Amygdala (tissue), 56 donors: ENCODE results near the gene FNDC11.

Experiments used
- DNase-seq, 56 donors: peaks; one replicate each; lab custom pipeline; 2025; lab: John Stamatoyannopoulos, UW

The FNDC11 gene

DNA sequence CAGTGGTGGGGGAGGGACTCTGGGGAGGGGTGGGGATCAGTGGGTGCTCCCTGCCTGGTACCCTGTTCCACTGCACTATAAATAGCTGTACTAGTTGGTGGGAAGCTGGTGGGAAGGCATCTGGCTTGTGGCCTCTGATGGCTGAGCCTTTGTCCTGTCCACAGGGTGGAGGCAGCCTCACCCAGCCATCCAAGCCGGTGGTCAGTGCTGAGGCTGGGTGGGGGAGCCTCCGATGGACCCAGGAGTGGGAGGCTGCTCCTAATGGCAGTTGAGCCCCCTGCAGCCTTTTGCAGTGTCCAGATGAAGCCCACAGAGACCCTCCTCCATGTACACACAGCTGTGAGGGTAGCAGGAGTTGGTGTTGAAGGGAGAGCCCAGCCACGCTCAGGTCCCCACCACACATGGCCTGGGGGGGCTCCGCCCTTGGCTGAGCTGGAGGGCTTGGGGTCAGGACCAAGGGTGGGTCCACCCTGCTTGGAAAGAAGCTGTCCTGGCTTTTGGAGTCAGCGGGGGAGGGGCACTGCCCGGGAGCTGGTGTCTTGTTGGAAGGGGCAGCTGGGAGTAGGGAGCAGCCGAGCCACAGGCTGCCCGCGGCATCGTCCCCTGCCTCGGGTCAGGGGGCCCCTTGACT is 30.9 kb upstream of the FNDC11 start:
- no peak for DNase-seq

DNA sequence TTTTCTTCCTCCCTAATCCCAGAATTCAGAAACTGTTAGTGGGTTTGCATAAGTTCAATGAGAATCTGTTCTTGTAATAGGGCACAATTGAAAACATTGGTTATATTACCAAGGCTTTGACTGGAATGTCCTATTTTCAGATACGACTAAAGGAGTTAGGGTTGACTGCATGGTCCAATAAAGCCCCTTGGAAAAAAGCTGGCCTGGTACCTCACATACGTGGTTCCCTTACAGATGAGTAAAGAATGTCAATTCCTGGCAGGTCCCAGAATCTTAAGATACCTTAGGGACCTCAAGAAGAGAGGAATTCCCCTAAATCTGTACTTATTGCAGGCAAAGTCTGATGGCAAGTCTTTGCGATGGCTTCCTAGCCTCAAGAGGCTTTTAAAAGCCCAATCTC is 28.8 kb upstream of the FNDC11 start:
- DNase-seq = no peak

DNA sequence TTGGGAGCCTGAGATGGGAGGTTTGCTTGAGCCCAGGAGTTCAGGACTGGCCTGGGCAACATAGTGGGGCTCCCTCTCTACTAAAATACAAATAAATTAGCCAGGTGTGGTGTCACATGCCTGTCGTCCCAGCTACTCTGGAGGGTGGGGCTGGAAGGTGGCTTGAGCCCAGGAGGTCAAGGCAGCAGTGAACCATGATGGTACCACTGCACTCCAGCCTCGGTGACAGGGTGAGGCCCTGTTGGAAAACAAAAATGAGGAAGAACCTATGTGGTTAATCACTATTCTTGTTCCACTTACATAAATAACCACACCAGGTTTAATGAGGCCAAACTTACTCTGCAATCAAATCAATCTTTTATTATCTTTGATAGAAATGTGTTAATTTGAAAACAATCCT is 28.0 kb upstream of the FNDC11 start:
- DNase-seq = no peak

GRCh38 chr20:63527184-63527583 is 26.8 kb upstream of the FNDC11 start:
- no peak for DNase-seq

DNA sequence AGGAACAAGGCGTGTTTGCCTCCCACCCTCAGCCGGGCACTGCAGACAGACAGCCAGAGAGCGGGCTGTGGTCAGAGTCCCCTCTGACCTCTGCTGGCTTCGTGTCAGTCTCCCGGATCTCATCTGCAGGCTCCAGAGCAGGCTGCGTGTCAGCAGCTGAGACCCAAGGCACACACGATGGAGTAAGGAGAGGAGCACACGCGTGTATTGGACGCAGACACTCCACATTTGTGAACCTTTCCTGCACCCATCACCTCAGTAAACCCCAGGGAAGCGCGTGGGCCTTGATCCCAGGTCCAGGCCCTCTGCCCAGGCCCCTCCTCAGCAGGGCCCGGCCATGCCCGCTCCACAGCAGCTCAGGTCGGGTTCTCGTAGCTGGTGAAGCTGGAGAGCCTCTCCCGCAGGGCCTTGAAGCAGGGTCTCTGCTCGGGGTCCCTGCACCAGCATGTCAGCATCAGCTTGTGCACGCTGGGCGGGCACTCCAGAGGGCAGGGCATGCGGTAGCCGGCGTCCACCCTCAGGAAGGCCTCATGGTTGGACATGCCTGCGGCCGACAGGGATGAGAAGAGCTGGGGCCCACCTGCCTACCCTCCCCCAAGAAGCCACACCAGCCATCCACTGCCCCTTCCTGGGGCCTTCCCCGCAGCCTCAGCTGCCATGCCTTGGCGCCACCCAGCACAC is 24.6 kb upstream of the FNDC11 start:
- DNase-seq = no peak

- DNase-seq = no peak
Measured at GRCh38 chr20:63529861-63530787, 23.8 kb upstream of the FNDC11 start.

- no peak for DNase-seq
Measured at GRCh38 chr20:63530788-63531160, 23.2 kb upstream of the FNDC11 start.

DNA sequence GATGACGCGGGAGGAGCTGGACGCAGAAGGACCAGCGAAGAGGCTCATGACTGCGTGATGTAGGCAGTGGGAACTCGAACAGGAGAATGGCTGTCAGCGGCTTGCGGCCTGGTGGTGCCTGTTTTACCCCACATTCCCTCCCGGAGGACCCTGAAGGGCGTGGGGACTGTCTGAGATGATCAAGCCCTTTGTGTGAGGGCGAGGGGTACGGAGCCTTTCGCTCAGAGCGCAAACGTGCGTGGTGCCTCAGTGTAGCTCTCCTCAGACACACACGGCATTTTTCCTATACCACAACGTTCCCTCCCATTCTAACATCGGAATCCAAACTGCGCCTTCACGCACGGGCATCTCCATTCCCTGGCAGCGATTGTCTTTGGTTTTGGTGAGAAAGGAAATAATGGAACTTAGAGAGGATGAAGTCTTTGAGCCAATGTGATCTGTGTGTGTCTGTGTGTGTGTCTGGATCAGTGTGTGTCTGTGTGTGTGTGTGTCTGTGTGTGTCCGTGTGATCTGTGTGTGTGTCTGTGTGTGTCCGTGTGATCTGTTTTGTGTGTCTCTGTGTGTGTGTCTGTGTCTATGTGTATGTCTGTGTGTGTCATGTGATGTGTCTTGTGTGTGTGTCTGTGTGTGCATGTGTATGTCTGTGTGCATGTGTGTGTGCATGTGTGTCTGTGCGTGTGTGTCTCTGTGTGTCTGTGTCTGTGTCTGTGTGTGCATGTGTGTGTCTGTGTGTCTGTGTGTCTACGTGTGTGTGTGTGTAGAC is 22.1 kb upstream of the FNDC11 start:
- DNase-seq = no peak

- no peak for DNase-seq
Measured at GRCh38 chr20:63532449-63532971, 21.4 kb upstream of the FNDC11 start.

GRCh38 chr20:63533388-63533787 is 20.6 kb upstream of the FNDC11 start:
- DNase-seq = no peak

- no peak for DNase-seq
Measured at GRCh38 chr20:63533871-63534393, 20.0 kb upstream of the FNDC11 start.

- DNase-seq = no peak
Measured at GRCh38 chr20:63534427-63534830, 19.5 kb upstream of the FNDC11 start.

GRCh38 chr20:63534831-63535651 is 18.9 kb upstream of the FNDC11 start:
- DNase-seq = no peak

DNA sequence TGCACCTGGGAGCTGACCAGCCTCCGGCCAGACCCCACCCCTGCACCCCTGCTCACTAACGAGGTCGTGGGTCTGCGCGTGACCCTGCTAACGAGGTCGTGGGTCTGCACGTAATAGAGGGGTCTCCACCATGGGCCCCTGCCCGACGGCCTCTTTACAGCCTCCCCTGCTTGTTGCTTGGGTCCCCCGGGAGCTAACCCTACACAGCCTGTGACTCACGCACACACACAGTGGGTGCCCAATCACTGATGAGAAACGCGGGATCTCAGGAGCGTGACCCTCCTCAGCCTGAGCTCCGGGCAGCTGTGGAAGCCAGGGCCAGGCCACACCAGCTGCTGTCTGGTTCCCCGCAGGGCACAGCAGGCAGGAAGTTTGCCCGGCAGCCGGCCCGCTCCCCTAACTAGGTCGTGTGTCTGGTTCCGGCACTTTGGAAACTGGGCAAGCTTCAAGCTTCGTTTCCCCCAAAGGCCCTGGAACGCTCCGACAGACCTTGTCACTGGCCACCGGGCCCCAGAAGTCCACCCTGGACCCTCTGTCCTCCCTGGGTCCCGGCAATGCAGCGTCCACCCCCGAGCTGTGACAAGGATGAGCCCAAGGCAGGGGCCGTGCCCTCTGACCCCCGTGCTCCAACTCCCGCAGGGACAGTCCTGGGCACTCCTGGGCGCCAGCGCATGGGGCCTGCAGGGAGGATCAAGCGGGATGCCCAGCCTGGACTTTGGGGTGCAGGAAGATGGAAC is 17.6 kb upstream of the FNDC11 start:
- no peak for DNase-seq

GRCh38 chr20:63536997-63537524 is 16.9 kb upstream of the FNDC11 start, which contains the start of gene PTK6:
PTK6 (minus strand) TSS chr20:63537376; CDS start chr20:63537314, 62 bp downstream.
- DNase-seq = no peak

DNA sequence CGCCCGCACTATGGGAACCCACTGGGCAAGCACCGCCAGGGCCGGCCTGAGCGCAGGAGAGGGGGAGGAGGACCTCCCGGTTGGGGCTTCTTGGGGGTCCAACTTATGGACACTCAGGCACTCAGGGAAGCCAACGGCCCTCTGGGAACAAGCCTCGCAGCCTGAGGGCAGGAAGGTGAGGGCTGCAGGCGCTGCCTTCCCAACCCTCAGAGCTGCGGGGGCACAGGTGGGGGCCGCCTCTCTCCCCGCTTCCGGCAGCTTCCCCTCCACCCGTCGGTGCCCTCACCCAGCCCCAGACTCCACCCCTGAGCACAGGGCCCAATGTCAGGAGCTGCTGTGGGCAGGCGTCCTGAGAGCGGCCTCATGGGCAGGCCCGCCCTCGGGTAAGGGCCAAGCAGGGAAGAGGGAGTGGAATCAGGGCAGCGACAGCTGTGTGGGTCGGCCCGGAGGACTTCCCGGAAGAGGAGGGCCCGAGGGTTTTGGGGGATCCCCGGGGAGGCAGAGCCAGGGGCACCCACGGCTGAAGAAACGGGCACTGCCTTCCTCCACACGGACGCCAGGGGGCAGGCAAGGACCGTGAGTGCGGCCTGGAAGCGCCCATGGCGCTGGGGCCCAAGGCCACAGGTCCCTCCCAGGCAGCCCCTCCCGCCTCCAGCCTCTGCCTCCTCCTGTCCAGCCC is 16.3 kb upstream of the FNDC11 start:
- peak in 48 of 56 donors; percentile 6 to 79 (median 42) for DNase-seq
